Superior temporal gyrus (tissue), 1 donor: ENCODE data around the gene GALNT1.

Experiments
- DNase-seq: peaks from one replicate; pipeline ENCODE4 v3.0.0-alpha.2; 2016; ENCODE audit errors: extremely low spot score

Gene GALNT1

GRCh38 chr18:35716169-35716831, 134.8 kb downstream of the GALNT1 start:
- DNase-seq: no peak

- no peak for DNase-seq
Observed at GRCh38 chr18:35717182-35717581, 135.6 kb downstream of the GALNT1 start.

- DNase-seq: no peak
Observed at GRCh38 chr18:35721431-35722081, 140.0 kb downstream of the GALNT1 start.

- no peak for DNase-seq
Observed at GRCh38 chr18:35728676-35729075, 147.1 kb downstream of the GALNT1 start.

- DNase-seq: no peak
Observed at GRCh38 chr18:35729991-35730668, 148.6 kb downstream of the GALNT1 start.

- DNase-seq: no peak
Observed at GRCh38 chr18:35730691-35731370, 149.3 kb downstream of the GALNT1 start.

GRCh38 chr18:35731701-35732100, 150.2 kb downstream of the GALNT1 start:
- DNase-seq: no peak

- DNase-seq: no peak
Observed at GRCh38 chr18:35732162-35732561, 150.6 kb downstream of the GALNT1 start.

GRCh38 chr18:35732636-35733035, 151.1 kb downstream of the GALNT1 start:
- DNase-seq: no peak

GRCh38 chr18:35733408-35733807, 151.9 kb downstream of the GALNT1 start:
- no peak for DNase-seq

- DNase-seq: no peak
Observed at GRCh38 chr18:35736696-35737095, 155.2 kb downstream of the GALNT1 start.

- no peak for DNase-seq
Observed at GRCh38 chr18:35739778-35740177, 158.2 kb downstream of the GALNT1 start.

- DNase-seq: no peak
Observed at GRCh38 chr18:35740656-35741055, 159.1 kb downstream of the GALNT1 start.

- no peak for DNase-seq
Observed at GRCh38 chr18:35743916-35744315, 162.4 kb downstream of the GALNT1 start.

- no peak for DNase-seq
Observed at GRCh38 chr18:35745814-35746213, 164.3 kb downstream of the GALNT1 start.

- no peak for DNase-seq
Observed at GRCh38 chr18:35746826-35747339, 165.3 kb downstream of the GALNT1 start.

GRCh38 chr18:35747894-35748472, 166.4 kb downstream of the GALNT1 start:
- DNase-seq: no peak

GRCh38 chr18:35749701-35750100, 168.2 kb downstream of the GALNT1 start:
- no peak for DNase-seq

GRCh38 chr18:35750929-35751328, 169.4 kb downstream of the GALNT1 start:
- DNase-seq: no peak

GRCh38 chr18:35753306-35753910, 171.9 kb downstream of the GALNT1 start:
- DNase-seq: no peak

GRCh38 chr18:35754464-35754863, 172.9 kb downstream of the GALNT1 start:
- DNase-seq: no peak
